ENCODE results near the gene VPS11. TPM values are rescaled to one million over a fixed set of nuclear protein-coding genes. Genes with fewer than 3 reads are reported as not detected.
"Not testable (repeated sequence)": the region's sequence is repeated elsewhere in the genome, so short reads cannot be mapped to it uniquely, and the experiment has no call there.

The VPS11 gene
- total and polyA plus RNA-seq, 10 of the 15 experiments (the other 5 are each of a cell fraction or from before 2014, with no cell fraction given): 15.8 to 26.4 (median 24.5) TPM

- BruUV-seq (replicated peaks): no TSS peak
Observed at GRCh38 chr11:119031912-119032280, 35.7 kb upstream of the VPS11 start.

GRCh38 chr11:119033421-119033820, 34.2 kb upstream of the VPS11 start:
- RAD21 ChIA-PET (ENCODE audit: unreplicated experiment); ATAC-seq: not testable (repeated sequence)

More at GRCh38 chr11:119031912-119032280, 35.7 kb upstream of the VPS11 start:
- H3K4me3 ChIP-seq: no peak overlapping the region
- H3K27me3 ChIP-seq (replicated peaks in 1 of 2; ENCODE audit: control insufficient read depth in 2 of 2, insufficient read depth in 2 of 2, low read length in 1 of 2): no peaks in the 10 kb centered on the region
- SMC1A ChIA-PET (ENCODE audit: uncharacterized antibody, unreplicated experiment): interaction anchor here (0.7 to 4.9 kb wide), 4 partner anchors 15 to 42 kb away, joined by 3 to 40 read pairs (median 4); partner anchors contain the start of genes RPS25 and TRAPPC4
- POLR2A ChIA-PET: interaction anchor here (0.9 to 3.0 kb wide), 2 partner anchors 20 to 24 kb away, joined by 4 to 14 read pairs; partner anchors contain the start of gene HYOU1
- H3K4me1 ChIP-seq (ENCODE audit: control insufficient read depth, insufficient read depth, low read length): peaks cover 14% of the 10 kb centered on the region
- ATAC-seq (no peak), DNase-seq (ENCODE audit: low read depth, low spot score) (no peak), FAIRE-seq (no peak)
- in situ Hi-C loops (cut with MboI) (no loop called here), intact Hi-C loops (cut with micrococcal nuclease; ENCODE audit: unreplicated experiment) (no loop called here)
- CTCF ChIA-PET: interaction anchor here (0.8 to 2.0 kb wide), 10 partner anchors 9 to 64 kb away, joined by 3 to 6 read pairs (median 4); partner anchors contain the start of genes CENATAC, HYOU1 and TRAPPC4
- H3K27ac ChIP-seq (ENCODE audit: control insufficient read depth, insufficient read depth): no peak overlapping the region
- H3K4me2 ChIP-seq (ENCODE audit: control insufficient read depth, insufficient read depth): no peak overlapping the region
- H3K36me3 ChIP-seq (ENCODE audit: control insufficient read depth in 2 of 2, insufficient read depth in 2 of 2, low read length in 1 of 2): no peaks in the 10 kb centered on the region; a peak in 1 of 4 replicates
- peaks cover 13% of the 10 kb centered on the region for H3K79me2 ChIP-seq (ENCODE audit: control insufficient read depth, insufficient read depth, low read length)
- WGBS (ENCODE audit: insufficient coverage, insufficient replicate concordance, low lambda C conversion rate, missing lambda C conversion rate): 68% methylated on average over 8 of the region's 9 CpGs
- RAD21 ChIA-PET (ENCODE audit: unreplicated experiment): interaction anchor here (0.8 to 1.3 kb wide), 2 partner anchors 19 to 36 kb away, joined by 3 to 4 read pairs; partner anchors contain the start of gene VPS11
- no peaks in the 10 kb centered on the region for H4K20me1 ChIP-seq (ENCODE audit: control insufficient read depth, insufficient read depth)
- H2AFZ ChIP-seq (ENCODE audit: control insufficient read depth, low read depth, low read length): no peak overlapping the region
- H3K9ac ChIP-seq (ENCODE audit: control insufficient read depth, insufficient read depth, low read length): no peak overlapping the region
- H3K9me3 ChIP-seq (replicated peaks; ENCODE audit: control insufficient read depth, insufficient read depth, low read length): no peaks in the 10 kb centered on the region
- TF ChIP-seq EGR1 (IDR thresholded peaks at IDR 0.05; ENCODE audit: borderline replicate concordance in 1 of 2, low read depth in 2 of 2, low read length in 2 of 2) (no peak), YBX1 (IDR thresholded peaks at IDR 0.05) (no peak), RB1 (IDR thresholded peaks at IDR 0.05; ENCODE audit: borderline replicate concordance) (no peak), ZSCAN29 (IDR thresholded peaks at IDR 0.05) (no peak), KLF5 (IDR thresholded peaks at IDR 0.05; ENCODE audit: partially characterized antibody) (no peak)
- TF ChIP-seq, protein P1, sequence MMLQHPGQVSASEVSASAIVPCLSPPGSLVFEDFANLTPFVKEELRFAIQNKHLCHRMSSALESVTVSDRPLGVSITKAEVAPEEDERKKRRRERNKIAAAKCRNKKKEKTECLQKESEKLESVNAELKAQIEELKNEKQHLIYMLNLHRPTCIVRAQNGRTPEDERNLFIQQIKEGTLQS (IDR thresholded peaks at IDR 0.05; ENCODE audit: borderline replicate concordance, extremely low read depth, low read depth, low read length): no peak

More at GRCh38 chr11:119033421-119033820, 34.2 kb upstream of the VPS11 start:
- intact Hi-C loops (cut with micrococcal nuclease; ENCODE audit: unreplicated experiment); in situ Hi-C loops (cut with MboI); H3K36me3 ChIP-seq (ENCODE audit: control insufficient read depth in 2 of 2, insufficient read depth in 2 of 2, low read length in 1 of 2); H3K4me3 ChIP-seq; H3K9ac ChIP-seq (ENCODE audit: control insufficient read depth, insufficient read depth, low read length); BruUV-seq (replicated peaks); H3K27ac ChIP-seq (ENCODE audit: control insufficient read depth, insufficient read depth); FAIRE-seq; H3K9me3 ChIP-seq (replicated peaks; ENCODE audit: control insufficient read depth, insufficient read depth, low read length); H3K4me2 ChIP-seq (ENCODE audit: control insufficient read depth, insufficient read depth); H3K27me3 ChIP-seq (replicated peaks in 1 of 2; ENCODE audit: control insufficient read depth in 2 of 2, insufficient read depth in 2 of 2, low read length in 1 of 2); H2AFZ ChIP-seq (ENCODE audit: control insufficient read depth, low read depth, low read length); H4K20me1 ChIP-seq (ENCODE audit: control insufficient read depth, insufficient read depth); DNase-seq (ENCODE audit: low read depth, low spot score): not testable (repeated sequence)
- ChIA-PET POLR2A (interaction anchor here (0.7 kb wide), 3 partner anchors 33 to 734 kb away, joined by 3 to 4 read pairs (median 3); no protein-coding TSS in a partner anchor), SMC1A (ENCODE audit: uncharacterized antibody, unreplicated experiment) (interaction anchor here (1.4 kb wide), 1 partner anchor 10 kb away, joined by 4 read pairs; no protein-coding TSS in a partner anchor), CTCF (interaction anchor here (0.7 to 1.8 kb wide), 4 partner anchors 13 to 30 kb away, joined by 4 to 8 read pairs (median 4); no protein-coding TSS in a partner anchor)
- Histone ChIP-seq H3K4me1 (ENCODE audit: control insufficient read depth, insufficient read depth, low read length) (peaks cover 11% of the 10 kb centered on the region), H3K79me2 (ENCODE audit: control insufficient read depth, insufficient read depth, low read length) (peaks cover 13% of the 10 kb centered on the region)
- WGBS (ENCODE audit: insufficient coverage, insufficient replicate concordance, low lambda C conversion rate, missing lambda C conversion rate): 70% methylated on average over 10 of the region's 10 CpGs

Measured in GM12878 (cell line).